Measurements from ENCODE around the gene PRKN.

PRKN gene

DNA sequence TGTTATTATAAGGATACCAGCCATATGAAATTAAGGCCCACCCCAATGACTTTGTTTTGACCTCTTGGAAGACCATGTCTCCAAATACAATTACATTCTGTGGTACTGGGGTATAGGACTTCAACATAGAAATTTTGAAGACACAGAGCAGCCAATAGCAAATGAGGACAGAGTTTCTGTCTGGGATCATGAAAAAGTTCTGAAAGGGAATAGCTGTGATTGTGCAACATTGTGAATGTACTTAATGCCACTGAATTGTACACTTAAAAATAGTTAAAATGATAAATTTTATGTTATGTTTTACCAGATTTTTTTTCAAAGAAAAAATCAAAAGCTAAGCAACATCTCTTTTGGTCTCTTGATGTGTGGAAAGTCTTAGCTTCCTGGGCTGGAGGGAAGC is 1426.7 kb downstream of the PRKN start:
- TF ChIP-seq MYC (IDR thresholded peaks at IDR 0.05; ENCODE audit: low read depth, low read length) (no peak), POLR2A (IDR thresholded peaks at IDR 0.05; ENCODE audit: extremely low read depth, insufficient read length) (no peak)
- TF ChIP-seq, protein P1, sequence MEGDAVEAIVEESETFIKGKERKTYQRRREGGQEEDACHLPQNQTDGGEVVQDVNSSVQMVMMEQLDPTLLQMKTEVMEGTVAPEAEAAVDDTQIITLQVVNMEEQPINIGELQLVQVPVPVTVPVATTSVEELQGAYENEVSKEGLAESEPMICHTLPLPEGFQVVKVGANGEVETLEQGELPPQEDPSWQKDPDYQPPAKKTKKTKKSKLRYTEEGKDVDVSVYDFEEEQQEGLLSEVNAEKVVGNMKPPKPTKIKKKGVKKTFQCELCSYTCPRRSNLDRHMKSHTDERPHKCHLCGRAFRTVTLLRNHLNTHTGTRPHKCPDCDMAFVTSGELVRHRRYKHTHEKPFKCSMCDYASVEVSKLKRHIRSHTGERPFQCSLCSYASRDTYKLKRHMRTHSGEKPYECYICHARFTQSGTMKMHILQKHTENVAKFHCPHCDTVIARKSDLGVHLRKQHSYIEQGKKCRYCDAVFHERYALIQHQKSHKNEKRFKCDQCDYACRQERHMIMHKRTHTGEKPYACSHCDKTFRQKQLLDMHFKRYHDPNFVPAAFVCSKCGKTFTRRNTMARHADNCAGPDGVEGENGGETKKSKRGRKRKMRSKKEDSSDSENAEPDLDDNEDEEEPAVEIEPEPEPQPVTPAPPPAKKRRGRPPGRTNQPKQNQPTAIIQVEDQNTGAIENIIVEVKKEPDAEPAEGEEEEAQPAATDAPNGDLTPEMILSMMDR (IDR thresholded peaks at IDR 0.05; ENCODE audit: low read depth, low read length) = no peak
- TF ChIP-seq, protein P2, sequence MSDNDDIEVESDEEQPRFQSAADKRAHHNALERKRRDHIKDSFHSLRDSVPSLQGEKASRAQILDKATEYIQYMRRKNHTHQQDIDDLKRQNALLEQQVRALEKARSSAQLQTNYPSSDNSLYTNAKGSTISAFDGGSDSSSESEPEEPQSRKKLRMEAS (IDR thresholded peaks at IDR 0.05; ENCODE audit: low read depth, low read length) = no peak
- no peak overlapping the region for H3K4me3 ChIP-seq (ENCODE audit: low read depth, low read length)

DNA sequence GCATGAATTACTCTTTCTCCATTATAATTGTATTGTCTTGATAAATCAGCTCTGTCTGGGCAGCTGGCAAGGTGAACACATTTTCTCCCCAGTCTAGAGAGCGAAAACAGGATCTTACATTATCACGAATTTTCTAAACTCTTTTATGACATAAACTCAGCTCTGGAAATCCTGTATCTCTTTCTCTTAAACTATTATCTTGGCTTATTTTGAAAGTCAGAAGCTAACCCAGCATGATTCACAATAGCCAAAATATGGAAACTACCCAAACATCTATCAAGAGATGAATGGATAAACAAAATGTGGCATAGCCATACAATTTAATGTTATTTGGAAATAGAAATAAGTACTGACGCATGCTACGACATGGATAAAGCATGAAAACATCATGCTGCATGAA is 1427.8 kb downstream of the PRKN start:
- TF ChIP-seq, protein P1 (IDR thresholded peaks at IDR 0.05; ENCODE audit: low read depth, low read length) = no peak
- TF ChIP-seq MYC (IDR thresholded peaks at IDR 0.05; ENCODE audit: low read depth, low read length) = no peak
- no peak for TF ChIP-seq POLR2A (IDR thresholded peaks at IDR 0.05; ENCODE audit: extremely low read depth, insufficient read length)
- TF ChIP-seq, protein P2 (IDR thresholded peaks at IDR 0.05; ENCODE audit: low read depth, low read length) = no peak
- H3K4me3 ChIP-seq (ENCODE audit: low read depth, low read length) = no peak overlapping the region
- no peak for DNase-seq (ENCODE audit: low read depth)

More for the DNA sequence above, 1426.7 kb downstream of the PRKN start:
- no peak for DNase-seq (ENCODE audit: low read depth)
